ENCODE measurements around the gene SAMD7.
A peak's percentile ranks its signal among the peaks of the same experiment; 100 is the strongest.

SAMD7 gene

GRCh38 chr3:169966951-169967915 lies 55.9 kb downstream of the SAMD7 start:
- peak in 1 of 2 experiments; percentile 9 for DNase-seq

- no peak for DNase-seq
Observed at GRCh38 chr3:169968224-169968885, 57.0 kb downstream of the SAMD7 start.

- no peak for DNase-seq
Observed at GRCh38 chr3:169969174-169970095, 58.1 kb downstream of the SAMD7 start.

GRCh38 chr3:169970847-169971246 lies 59.5 kb downstream of the SAMD7 start:
- no peak for DNase-seq

- no peak for DNase-seq
Observed at GRCh38 chr3:169971522-169971921, 60.1 kb downstream of the SAMD7 start.

- no peak for DNase-seq
Observed at GRCh38 chr3:169980055-169980454, 68.7 kb downstream of the SAMD7 start.

GRCh38 chr3:169984292-169984691 lies 72.9 kb downstream of the SAMD7 start:
- no peak for DNase-seq

Measured in NCI-H1930 (cell line).